HG02588 (cell line): ENCODE data around the gene KCNT1.

Experiments
- ATAC-seq: cut with Tn5 transposase; IDR thresholded peaks from one replicate; pipeline ENCODE4 v1.9.1; 2021; ENCODE audit warnings: mild to moderate bottlenecking, moderate library complexity; ENCODE audit not compliant: unreplicated experiment

Gene KCNT1

DNA sequence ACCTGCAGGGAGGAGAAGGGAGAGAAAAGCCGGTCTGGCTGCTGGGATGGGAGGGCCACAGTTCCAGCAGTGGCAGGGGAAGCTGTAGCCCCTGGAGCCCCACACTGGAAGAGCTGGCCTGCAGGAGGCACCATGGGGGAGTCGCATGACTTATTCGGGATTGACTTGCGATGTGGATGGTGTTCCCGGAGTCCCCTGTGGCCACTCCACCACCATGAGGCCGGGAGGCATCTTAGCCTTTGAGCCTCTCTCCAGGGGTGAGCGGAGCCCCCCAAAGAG is 92.0 kb downstream of the KCNT1 start:
- no peak for ATAC-seq

DNA sequence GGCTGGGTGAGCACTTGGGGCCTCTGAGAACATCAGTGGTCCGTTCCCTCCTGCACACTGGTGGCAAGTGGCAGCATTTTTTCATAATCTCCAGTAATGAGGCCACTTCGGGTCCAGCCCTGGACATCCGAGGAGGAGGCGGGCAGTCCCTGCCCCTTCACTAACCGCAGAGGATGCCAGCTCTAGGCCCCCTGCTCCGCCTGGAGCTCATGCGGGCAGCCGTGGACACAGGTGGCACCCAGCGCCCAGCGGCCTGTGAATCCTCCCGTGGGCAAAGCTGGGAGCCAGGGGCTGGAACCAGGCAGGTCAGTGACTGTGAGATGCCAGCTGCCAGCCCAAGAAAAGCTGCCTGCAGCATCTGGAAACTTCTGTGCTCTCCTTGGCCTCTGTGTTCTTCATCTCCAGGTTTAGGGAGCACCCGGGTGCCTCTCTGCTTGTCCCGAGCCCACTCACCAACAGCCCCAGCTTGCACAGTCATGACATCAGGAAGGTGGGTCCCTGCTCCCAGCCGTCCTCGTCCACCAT is 92.4 kb downstream of the KCNT1 start:
- ATAC-seq, result no peak

DNA sequence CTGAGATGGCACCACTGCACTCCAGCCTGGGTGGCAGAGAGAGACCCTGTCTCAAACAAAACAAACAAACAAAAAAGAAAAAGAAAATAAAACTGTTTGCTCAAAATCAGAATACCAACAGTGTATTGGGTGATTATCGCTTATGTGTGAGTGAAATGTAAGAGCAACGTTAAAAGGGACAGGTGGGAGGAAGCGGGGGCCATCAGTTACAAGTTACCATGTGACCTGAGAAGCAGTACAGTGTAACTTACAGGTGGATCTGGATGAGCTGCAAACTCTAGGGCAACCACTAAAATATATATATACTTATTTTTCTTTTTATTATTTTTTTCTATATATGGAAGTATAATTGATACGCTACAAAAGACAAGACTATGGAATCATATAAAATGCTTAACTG is 93.4 kb downstream of the KCNT1 start:
- ATAC-seq, result no peak

DNA sequence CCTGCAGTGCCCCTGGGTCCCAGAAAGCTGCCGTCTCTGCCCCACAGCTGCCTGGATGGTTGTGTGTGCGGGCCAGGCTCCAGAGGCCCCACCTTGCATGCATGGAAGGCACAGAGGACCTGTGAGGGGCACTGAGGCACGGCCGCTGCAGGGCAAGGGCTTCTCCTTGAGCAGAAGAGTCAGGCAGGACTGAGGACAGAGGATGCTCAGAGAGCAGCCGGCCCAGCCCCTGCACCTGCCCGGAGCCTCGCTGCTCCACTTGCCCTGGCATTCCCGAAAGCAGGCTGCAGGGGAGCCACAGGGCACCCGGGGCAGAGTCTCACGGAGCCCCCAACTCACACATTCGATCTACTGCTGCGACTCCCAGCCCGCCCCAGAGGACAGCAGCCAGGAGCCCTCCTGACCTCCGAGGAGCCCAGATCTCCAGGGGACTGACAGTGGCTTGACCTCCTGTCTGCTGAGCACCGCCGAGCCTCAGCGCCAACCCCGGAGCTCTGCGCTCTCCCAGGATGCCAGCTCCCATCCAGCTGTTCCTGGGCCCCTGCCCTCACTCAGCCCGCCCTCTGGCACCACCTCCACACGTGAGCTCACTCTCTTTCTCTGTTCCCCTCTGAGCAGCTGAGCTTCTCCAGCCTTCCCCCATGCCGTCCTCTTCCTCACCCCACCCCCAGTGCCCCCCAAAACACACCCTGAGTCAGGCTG is 95.0 kb downstream of the KCNT1 start:
- no peak for ATAC-seq

DNA sequence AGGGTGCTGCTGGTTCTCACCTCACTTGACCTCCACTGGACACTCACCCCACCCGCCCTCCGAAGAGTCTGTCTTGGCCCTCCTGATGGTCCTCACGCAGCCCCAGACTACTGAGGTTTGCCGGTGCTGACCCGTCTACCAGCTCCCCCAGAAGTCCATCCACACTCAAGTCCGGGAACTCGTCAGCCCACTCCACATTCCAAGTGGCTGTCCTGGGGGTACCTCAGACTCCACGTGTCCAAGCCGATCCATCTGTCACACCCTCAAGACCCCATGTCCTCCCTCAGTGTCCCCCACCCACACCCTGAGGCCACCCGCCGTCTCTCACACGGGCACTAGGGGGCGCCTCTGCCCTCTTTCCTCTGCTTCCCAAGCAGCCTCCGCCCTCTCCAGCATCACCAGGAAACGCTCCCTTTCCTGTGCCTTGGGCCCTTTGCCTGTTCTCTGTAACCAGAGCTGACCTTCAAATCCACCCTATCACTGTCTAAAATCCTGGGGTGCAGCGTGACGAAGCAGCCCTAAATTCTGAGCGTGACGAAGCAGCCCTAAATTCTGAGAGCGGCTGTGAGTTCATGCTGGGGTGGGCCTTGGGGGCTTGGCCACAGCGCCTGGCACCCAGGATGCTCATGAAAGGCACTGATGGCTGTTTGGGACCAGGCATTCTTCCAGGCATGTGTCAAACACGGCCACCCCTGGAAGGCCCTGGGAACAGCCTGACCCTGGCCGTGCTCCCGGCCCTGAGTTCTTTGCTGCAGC is 95.7 kb downstream of the KCNT1 start:
- no peak for ATAC-seq

DNA sequence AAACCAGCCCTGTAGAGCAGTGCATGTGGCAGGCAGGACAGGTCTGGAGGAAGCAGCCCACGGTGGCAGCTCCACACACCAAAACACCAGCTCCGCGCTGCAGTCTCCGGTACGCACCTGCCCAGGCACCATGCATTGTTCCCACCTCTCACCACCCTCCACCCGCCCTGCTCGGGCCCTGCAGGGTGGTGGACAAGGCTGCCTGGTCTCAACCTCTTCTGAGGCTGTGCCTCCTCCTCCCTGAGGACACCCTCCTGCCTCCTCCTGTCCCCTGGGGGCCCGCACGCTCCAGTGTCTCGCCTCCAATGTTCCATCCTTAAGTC is 96.2 kb downstream of the KCNT1 start:
- ATAC-seq, result no peak

DNA sequence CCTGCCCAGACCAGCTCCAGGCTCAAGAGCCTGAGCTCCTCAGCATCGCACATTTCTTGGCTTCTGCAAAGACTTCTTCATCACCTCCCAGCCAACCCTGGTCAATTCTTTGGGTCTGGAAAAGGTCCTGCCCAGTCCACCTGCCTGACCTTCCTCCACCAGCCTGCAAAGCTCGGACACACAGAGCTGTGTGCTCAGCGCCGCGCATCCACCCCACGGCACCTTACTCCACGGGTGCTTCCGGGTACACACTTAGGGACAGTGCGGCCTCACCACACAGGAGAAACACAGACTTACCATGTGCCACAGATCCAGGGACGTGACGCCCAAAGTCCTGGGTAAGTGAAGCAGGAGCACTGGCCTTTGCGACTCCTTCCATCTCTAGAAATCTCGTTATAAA is 97.3 kb downstream of the KCNT1 start:
- ATAC-seq, result no peak

DNA sequence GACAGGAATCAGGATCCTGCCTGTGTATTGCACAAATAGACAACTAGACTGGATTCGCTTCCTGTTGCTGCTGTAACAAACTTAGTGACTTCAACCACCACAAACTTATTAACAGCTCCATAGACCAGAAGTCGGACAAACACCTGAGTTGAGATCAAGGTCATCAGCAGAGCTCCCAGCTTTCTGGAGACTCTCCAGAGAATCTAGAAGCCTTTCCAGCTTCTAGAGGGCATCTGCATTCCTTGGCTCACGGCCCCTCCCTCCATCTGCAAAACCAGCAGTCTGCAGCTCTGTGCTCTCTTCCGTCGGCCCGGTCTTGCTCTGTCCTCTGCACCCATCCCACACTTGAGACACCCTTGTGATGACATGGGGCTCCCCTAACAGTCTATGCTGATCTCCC is 99.1 kb downstream of the KCNT1 start:
- ATAC-seq, result no peak

DNA sequence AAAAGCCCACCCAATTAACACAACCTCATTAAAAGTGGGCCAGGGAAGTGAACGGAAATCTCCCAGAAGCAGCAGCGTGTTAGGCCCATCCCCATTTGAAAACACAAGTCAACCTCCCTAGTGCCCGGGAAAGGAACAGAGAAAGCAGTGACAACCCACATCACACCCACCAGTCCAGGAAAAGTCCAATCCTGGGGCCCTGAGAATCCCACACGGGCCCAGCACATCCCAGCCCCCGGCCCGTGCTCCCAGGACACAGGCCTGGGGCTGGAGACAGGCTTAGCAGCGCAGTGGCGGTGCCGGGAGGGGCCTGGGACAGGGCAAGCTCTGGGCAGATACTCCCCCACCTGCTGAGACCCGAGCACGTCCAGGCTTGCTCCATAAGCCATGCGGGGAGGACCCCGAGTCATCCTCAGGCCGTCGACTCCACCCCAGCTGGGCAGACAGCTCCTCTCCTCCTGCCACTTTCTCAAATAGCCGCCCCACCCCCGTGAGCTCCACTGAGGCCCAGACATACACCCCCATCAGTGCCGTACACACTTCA is 101.0 kb downstream of the KCNT1 start:
- no peak for ATAC-seq

DNA sequence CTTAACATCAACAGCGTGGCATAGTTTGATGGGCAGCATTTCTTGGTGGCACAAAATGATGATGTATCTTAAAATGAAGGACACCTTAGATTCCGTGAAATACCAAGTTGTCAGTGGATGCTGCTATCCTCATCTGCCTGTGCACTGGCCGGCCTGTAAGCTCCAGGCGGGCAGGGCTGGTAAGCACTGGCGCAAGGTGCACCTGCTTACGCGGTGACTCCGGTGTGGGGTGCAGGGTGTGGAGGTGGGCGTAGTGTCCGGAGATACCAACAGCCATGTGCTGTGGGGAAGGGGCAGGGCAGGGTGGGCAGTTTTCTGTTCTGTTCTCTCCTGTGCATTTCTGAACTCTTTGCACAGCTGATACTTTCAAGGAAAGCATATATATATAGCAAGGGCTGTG is 101.5 kb downstream of the KCNT1 start:
- ATAC-seq, result no peak

DNA sequence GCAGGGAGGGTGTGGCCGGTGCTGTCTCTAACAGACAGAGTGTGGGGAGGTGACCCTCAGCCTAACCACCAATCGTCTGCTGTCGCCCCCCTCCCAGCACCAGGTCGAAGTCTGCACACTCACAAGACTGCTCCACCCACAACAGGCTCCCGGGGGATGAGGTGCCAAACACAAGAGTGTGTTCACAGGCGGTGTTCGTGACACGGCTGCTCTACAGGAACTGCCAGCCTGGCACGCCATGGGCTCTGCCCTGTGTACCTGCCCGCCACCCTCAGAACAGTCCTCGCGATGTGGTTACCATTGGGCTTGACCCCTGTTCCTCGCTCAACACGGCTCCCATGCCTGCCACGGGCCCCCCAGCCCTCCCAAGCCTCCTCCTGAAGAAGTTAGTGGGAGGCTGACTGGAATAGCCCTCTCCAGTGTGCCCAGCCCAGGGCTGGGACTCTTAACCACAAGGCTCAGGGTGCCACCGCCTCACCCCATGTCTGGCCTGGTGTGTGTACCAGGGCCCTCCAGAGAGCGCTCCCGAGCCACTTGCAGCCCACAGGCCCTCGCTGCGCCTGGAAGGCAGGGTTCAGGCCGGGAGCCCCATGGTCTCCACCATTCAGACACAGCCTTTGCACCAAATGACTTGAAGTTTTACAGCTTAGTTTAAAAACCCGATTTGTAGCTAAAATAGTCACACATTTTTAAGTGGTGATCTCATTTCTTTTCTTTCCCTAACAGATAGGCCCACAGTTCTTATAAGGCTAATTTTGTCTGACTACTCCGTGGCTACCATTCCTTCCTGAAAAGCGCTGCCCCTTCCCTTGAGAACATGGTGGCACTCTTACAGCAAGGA is 102.8 kb downstream of the KCNT1 start:
- ATAC-seq, result no peak

DNA sequence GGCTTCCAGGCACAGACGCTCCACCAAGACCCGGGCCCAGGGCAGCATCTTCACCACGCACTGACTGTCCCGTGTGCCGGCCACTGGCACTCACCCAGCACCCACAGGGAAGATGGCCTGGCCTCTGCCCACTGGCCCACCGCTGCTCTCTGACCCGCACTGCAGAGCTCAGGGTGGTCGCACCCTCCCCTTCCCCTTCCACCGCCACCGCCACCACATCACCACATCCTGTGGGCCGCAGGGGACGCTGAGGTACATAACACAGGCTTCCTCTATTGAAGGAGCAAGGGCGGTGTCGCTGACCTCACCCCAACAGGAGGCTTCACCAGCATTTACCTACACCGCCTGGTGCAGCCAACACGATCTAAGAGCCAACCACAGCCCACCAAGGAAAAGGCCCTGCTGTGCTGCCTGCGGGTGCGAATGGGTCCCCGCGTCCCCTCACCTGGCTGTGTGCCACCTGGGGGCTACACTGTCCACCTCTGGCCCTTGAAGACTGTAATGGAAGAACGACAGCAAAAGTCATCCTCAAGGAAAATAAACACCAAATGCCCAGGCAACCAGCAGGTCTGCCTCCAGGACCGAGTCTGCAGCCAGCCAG is 103.5 kb downstream of the KCNT1 start:
- no peak for ATAC-seq

DNA sequence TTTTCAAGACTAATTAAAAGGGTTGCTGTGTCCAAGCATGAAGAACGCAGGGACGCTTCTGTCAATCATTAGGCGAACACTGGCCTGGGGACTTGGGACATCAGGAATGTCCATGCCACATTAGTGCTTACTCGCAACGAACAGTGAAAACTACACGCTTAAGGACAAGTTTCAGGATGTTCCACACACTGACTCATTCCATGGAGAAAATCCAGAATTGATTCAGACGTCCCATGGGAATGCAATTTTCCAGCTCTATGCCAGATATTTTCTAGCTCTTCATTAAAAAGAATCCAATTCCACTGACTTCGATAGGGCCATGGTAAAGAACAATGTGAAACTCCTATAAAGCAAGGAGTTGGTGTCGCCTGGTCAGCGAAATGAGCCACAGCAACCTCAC is 107.2 kb downstream of the KCNT1 start:
- no peak for ATAC-seq

DNA sequence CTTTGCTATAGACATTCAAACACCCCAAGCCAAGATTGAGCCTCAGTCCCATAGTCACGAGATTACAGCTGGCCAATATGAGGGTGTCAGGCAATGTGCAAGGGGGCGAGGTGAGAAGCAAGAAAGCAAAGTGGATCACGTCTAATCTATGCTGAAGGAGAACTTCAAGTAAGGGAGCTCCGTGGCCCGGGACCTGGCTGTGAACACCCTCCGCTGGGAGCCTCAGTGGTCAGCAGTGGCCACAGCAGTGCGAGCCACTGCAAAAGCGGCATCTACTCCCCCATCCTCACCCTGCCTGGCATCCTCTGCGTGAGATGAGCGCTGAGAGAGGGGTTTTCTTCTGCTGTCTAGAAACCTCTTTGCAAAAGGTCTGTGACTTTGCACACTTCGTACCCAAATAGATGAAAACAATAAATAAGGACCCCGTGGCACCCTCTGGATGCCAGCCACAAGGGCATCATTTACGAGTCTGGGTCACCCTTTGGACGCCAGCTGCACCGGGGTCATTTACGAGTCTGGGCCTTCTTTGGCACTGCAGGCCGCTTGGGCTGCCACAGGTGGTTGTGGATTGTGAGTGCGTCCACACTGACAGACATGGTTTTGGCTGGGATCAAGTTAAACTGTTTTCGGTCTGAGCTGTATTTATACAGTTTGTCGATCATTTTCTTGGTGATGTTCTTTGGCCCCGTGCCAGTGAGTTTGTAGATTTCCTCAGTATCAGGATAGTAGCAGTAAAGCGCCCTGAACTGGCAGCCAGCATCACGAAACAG is 109.0 kb downstream of the KCNT1 start:
- ATAC-seq, result no peak

DNA sequence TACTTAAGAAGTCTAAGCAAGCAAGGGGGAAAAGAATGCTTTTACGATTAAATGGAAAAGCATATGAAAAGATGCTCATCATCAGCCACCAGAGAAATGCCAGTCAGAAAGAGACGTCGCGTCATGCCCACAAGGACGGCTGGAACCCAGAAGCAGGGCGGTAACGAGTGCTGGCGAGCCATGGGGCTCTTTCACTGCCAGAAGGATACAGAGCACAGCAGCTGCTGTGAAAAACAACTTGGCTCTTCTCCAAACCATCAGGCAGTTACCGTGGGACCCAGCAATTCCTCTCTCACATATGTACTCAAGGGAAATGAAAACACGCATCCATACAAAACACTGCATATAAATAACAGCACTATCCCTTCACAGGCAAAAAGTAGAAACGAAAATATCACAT is 109.8 kb downstream of the KCNT1 start:
- no peak for ATAC-seq

DNA sequence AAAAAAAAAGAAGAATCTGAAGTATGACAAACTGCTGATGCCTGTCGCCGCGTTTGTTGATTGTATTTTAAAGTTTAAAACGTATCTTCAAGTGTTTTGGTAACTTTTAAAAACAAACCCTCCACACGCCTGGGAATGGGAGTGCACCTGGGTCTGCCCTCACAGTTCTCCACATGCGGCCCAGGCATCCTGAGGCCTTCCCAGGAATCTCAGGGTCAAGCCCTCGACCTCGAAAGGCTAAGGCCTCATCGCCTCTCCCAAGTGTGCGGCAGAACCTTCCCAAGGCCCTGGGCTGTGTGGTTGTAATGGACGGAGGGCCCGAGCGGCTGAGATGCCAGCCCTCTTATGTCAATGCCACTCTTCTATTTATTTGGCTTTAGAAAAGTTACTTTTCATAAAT is 111.0 kb downstream of the KCNT1 start:
- no peak for ATAC-seq

DNA sequence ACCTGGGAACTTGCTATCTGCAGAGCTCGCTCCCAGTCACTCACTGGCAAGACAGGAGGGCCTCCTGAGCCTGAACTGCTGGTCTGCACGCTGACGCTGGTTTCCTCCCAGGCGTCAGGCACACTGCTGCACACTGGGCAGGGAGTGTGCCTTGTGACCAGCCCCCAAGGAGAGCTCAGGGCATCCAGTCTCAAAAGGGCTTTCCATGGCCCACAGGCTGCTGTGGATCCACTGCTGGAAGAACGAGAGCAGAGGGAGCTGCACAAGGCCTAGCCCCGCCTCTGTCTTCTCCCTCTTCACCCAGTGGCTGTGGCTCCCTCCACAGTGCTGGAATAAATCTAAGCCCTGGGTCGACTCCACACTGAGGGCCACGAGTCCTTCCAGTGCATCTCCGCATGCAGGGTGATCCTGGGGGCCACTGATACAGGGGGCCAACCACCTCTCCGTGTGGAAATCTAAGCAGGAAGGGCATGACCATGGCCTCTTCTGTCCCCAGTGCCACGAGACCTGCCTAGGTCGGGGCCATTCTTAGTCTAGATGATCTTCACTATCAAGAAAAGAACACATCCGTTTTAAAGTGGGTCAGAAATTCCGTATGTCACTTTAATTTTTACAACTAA is 111.8 kb downstream of the KCNT1 start:
- no peak for ATAC-seq

DNA sequence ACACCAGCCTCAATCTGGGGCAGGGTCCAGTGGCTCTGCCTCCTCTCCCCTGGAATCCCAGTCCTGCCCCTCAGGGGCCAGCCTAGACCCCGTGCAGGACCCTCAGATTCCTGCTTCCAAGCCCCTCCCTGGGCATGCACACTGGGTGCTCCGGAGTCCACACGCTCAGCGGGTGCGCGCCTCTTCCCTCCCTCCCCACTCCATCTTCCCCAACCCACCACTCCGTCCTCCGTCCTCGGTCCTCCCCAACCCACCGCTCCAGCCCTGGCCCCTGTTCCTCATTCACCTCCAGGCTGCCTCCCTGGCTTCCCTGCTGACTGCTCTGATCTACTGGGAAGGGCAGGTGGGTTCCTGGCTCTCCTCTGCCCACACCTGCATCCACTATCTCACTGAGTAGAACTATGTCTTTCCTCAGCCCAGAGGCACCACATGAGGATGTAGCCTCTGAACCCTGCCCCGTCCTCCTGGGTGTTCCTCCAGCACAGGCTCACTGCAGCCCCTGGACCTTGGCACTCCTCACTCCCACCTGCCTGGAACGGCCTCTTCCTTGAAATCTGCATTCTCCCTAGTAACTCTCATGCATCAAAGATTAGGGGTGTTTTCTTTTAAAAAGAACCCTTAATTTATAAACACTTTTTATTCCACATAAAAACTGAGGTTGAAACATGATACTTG is 112.6 kb downstream of the KCNT1 start:
- ATAC-seq, result no peak

DNA sequence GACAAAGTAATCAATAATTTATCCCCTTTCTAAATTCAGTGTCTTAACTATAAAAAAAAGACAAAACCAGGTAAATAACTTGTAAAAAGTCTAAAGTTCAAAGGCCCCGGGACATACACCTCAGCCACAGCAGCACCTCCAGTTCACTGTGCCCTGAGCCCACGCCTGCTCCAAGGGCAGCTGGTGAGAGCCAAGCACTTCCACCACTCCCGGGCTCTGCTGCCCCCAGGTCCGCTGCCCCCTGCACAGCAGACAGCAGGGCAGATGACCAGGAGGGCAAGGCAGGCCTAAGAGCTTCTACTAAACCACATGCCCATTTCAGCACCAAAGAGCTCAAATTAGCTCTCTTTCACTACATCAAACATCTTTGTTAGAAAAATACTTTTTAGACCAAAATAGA is 113.4 kb downstream of the KCNT1 start:
- ATAC-seq, result no peak
